Jurkat, Clone E6-1 (cell line): ENCODE data around the gene ST8SIA4.
"Not testable (repeated sequence)": the region's sequence is repeated elsewhere in the genome, so short reads cannot be mapped to it uniquely, and the experiment has no call there.

Source experiments
- DNase-seq: peaks from one replicate; pipeline ENCODE4 v3.0.0-alpha.2; 2011; ENCODE audit warnings: low read depth, low spot score
- H3K4me3 ChIP-seq: 2 replicates; pipeline ENCODE4 v1.5.1; 2011; ENCODE audit warnings: mild to moderate bottlenecking, low read length, control low read depth, moderate library complexity

ST8SIA4 gene

GRCh38 chr5:100791391-100791790 is 111.7 kb downstream of the ST8SIA4 start:
- no peak for DNase-seq
- no peak overlapping the region for H3K4me3 ChIP-seq

GRCh38 chr5:100790951-100791350 is 112.1 kb downstream of the ST8SIA4 start:
- no peak for DNase-seq
- no peak overlapping the region for H3K4me3 ChIP-seq

GRCh38 chr5:100790170-100790665 is 112.9 kb downstream of the ST8SIA4 start:
- DNase-seq: peak; percentile 53
- H3K4me3 ChIP-seq: peak overlapping the region; percentile 21

GRCh38 chr5:100789694-100790093 is 113.4 kb downstream of the ST8SIA4 start:
- DNase-seq: no peak
- H3K4me3 ChIP-seq: no peak overlapping the region

- H3K4me3 ChIP-seq: no peak overlapping the region
- no peak for DNase-seq
Measured at GRCh38 chr5:100788417-100788816, 114.7 kb downstream of the ST8SIA4 start.

- DNase-seq: no peak
- no peak overlapping the region for H3K4me3 ChIP-seq
Measured at GRCh38 chr5:100787648-100788047, 115.4 kb downstream of the ST8SIA4 start.

- DNase-seq, H3K4me3 ChIP-seq: not testable (repeated sequence)
Measured at GRCh38 chr5:100785536-100785935, 117.5 kb downstream of the ST8SIA4 start.

GRCh38 chr5:100780376-100780870 is 122.7 kb downstream of the ST8SIA4 start:
- peak; percentile 26 for DNase-seq
- no peak overlapping the region for H3K4me3 ChIP-seq

GRCh38 chr5:100779669-100780375 is 123.3 kb downstream of the ST8SIA4 start:
- no peak overlapping the region for H3K4me3 ChIP-seq
- DNase-seq: no peak

- DNase-seq: peak; percentile 18
- H3K4me3 ChIP-seq: no peak overlapping the region
Measured at GRCh38 chr5:100777680-100778300, 125.3 kb downstream of the ST8SIA4 start.

GRCh38 chr5:100775533-100775855 is 127.6 kb downstream of the ST8SIA4 start:
- DNase-seq: no peak
- H3K4me3 ChIP-seq: no peak overlapping the region

GRCh38 chr5:100772548-100772947 is 130.5 kb downstream of the ST8SIA4 start:
- no peak overlapping the region for H3K4me3 ChIP-seq

GRCh38 chr5:100772006-100772405 is 131.1 kb downstream of the ST8SIA4 start:
- H3K4me3 ChIP-seq: no peak overlapping the region
- DNase-seq: no peak

More at GRCh38 chr5:100772548-100772947, 130.5 kb downstream of the ST8SIA4 start:
- DNase-seq: no peak

- no peak for DNase-seq
- H3K4me3 ChIP-seq: no peak overlapping the region
Measured at GRCh38 chr5:100771181-100771580, 131.9 kb downstream of the ST8SIA4 start.

GRCh38 chr5:100768221-100768620 is 134.9 kb downstream of the ST8SIA4 start:
- no peak overlapping the region for H3K4me3 ChIP-seq
- no peak for DNase-seq

- DNase-seq: no peak
- no peak overlapping the region for H3K4me3 ChIP-seq
Measured at GRCh38 chr5:100762995-100763394, 140.1 kb downstream of the ST8SIA4 start.

- no peak for DNase-seq
- H3K4me3 ChIP-seq: no peak overlapping the region
Measured at GRCh38 chr5:100762108-100762507, 141.0 kb downstream of the ST8SIA4 start.

GRCh38 chr5:100761192-100761591 is 141.9 kb downstream of the ST8SIA4 start:
- no peak overlapping the region for H3K4me3 ChIP-seq
- no peak for DNase-seq

GRCh38 chr5:100760688-100761087 is 142.4 kb downstream of the ST8SIA4 start:
- no peak for DNase-seq
- no peak overlapping the region for H3K4me3 ChIP-seq

- DNase-seq: no peak
- no peak overlapping the region for H3K4me3 ChIP-seq
Measured at GRCh38 chr5:100758780-100759179, 144.3 kb downstream of the ST8SIA4 start.

- no peak overlapping the region for H3K4me3 ChIP-seq
- DNase-seq: no peak
Measured at GRCh38 chr5:100758306-100758705, 144.8 kb downstream of the ST8SIA4 start.
